ENCODE measurements around the gene LRRN2. TPM values are rescaled to one million over a fixed set of nuclear protein-coding genes. Genes with fewer than 3 reads are reported as not detected.

The LRRN2 gene
- total RNA-seq, 1 donor from 2014 or later: 4.9 TPM

- Histone ChIP-seq H3K27me3 (ENCODE audit: insufficient read depth, low read length) (peaks cover 50% of the 10 kb centered on the region), H3K36me3 (ENCODE audit: insufficient read depth, low read length) (no peaks in the 10 kb centered on the region), H3K27ac (ENCODE audit: low read depth, low read length) (no peak overlapping the region), H3K9me3 (ENCODE audit: insufficient read depth, low read depth, low read length) (no peaks in the 10 kb centered on the region), H3K4me3 (ENCODE audit: insufficient read depth, low read depth, low read length) (no peak overlapping the region), H3K4me1 (ENCODE audit: insufficient read depth, low read length) (peaks cover 3% of the 10 kb centered on the region), H4K20me1 (ENCODE audit: insufficient read depth, low read length) (no peaks in the 10 kb centered on the region), H3K79me2 (ENCODE audit: insufficient read depth, low read length) (no peaks in the 10 kb centered on the region), H2AFZ (ENCODE audit: low read depth, low read length) (no peak overlapping the region), H3K9ac (ENCODE audit: low read length) (no peak overlapping the region), H3K4me2 (ENCODE audit: low read length) (no peak overlapping the region)
- Mint-ChIP-seq H3K27me3 (ENCODE audit: low read depth, unreplicated experiment) (peaks cover 67% of the 10 kb centered on the region), H3K4me1 (ENCODE audit: low read depth, unreplicated experiment) (peaks cover 5% of the 10 kb centered on the region), H3K4me3 (ENCODE audit: unreplicated experiment) (no peak overlapping the region), H3K27ac (ENCODE audit: unreplicated experiment) (no peak overlapping the region), H3K36me3 (ENCODE audit: low read depth, unreplicated experiment) (peaks cover 2% of the 10 kb centered on the region), H3K9me3 (ENCODE audit: unreplicated experiment) (no peaks in the 10 kb centered on the region)
- FAIRE-seq (no peak), DNase-seq (ENCODE audit: low read depth) (no peak)
- TF ChIP-seq CTCF (IDR thresholded peaks at IDR 0.05; ENCODE audit: insufficient read depth, low read depth, low read length) (no peak), EZH2 (IDR thresholded peaks at IDR 0.05; ENCODE audit: insufficient read depth, low read length) (no peak)
Measured at GRCh38 chr1:204711947-204712701, 26.6 kb upstream of the LRRN2 start.

- H3K27ac ChIP-seq (ENCODE audit: low read depth, low read length): no peak overlapping the region
- H3K4me2 ChIP-seq (ENCODE audit: low read length): no peak overlapping the region
- Mint-ChIP-seq H3K27ac (ENCODE audit: unreplicated experiment) (no peak overlapping the region), H3K4me1 (ENCODE audit: low read depth, unreplicated experiment) (peaks cover 6% of the 10 kb centered on the region), H3K9me3 (ENCODE audit: unreplicated experiment) (no peaks in the 10 kb centered on the region), H3K27me3 (ENCODE audit: low read depth, unreplicated experiment) (peaks cover 65% of the 10 kb centered on the region), H3K4me3 (ENCODE audit: unreplicated experiment) (no peak overlapping the region), H3K36me3 (ENCODE audit: low read depth, unreplicated experiment) (no peaks in the 10 kb centered on the region)
- peaks cover 3% of the 10 kb centered on the region for H3K4me1 ChIP-seq (ENCODE audit: insufficient read depth, low read length)
- H3K9me3 ChIP-seq (ENCODE audit: insufficient read depth, low read depth, low read length): no peaks in the 10 kb centered on the region
- H3K79me2 ChIP-seq (ENCODE audit: insufficient read depth, low read length): no peaks in the 10 kb centered on the region
- H3K36me3 ChIP-seq (ENCODE audit: insufficient read depth, low read length): no peaks in the 10 kb centered on the region
- FAIRE-seq: no peak
- H2AFZ ChIP-seq (ENCODE audit: low read depth, low read length): no peak overlapping the region
- TF ChIP-seq CTCF (IDR thresholded peaks at IDR 0.05; ENCODE audit: insufficient read depth, low read depth, low read length) (no peak), EZH2 (IDR thresholded peaks at IDR 0.05; ENCODE audit: insufficient read depth, low read length) (no peak)
- H3K9ac ChIP-seq (ENCODE audit: low read length): no peak overlapping the region
- H3K27me3 ChIP-seq (ENCODE audit: insufficient read depth, low read length): peaks cover 46% of the 10 kb centered on the region
- H4K20me1 ChIP-seq (ENCODE audit: insufficient read depth, low read length): no peaks in the 10 kb centered on the region
- H3K4me3 ChIP-seq (ENCODE audit: insufficient read depth, low read depth, low read length): no peak overlapping the region
- no peak for DNase-seq (ENCODE audit: low read depth)
Measured at GRCh38 chr1:204711103-204711946, 25.8 kb upstream of the LRRN2 start.

Data from astrocyte (in vitro differentiated cells and primary cell).